Prostate gland (tissue), 2 donors: ENCODE results near the gene PDGFD.

ENCODE experiments used
- POLR2AphosphoS5 ChIP-seq: sonication (generic); formaldehyde crosslinking; IDR thresholded peaks from one replicate; pipeline ENCODE4 v1.6.1; 2017; ENCODE audit warnings: antibody characterized with exemption
- TF ChIP-seq, protein P1 (sequence below), 4 experiments: fragments of 200-600 bp in 2 of 4; fragments of 450-650 bp in 2 of 4; sonication (generic) in 2 of 4; IDR thresholded peaks; 1 replicate in 3 of 4; 2 replicates in 1 of 4; pipeline ENCODE4 v1.5.1; 2016 to 2019; ENCODE audit warnings: antibody characterized with exemption in 4 of 4, mild to moderate bottlenecking in 2 of 4, moderate library complexity in 2 of 4

DNA sequence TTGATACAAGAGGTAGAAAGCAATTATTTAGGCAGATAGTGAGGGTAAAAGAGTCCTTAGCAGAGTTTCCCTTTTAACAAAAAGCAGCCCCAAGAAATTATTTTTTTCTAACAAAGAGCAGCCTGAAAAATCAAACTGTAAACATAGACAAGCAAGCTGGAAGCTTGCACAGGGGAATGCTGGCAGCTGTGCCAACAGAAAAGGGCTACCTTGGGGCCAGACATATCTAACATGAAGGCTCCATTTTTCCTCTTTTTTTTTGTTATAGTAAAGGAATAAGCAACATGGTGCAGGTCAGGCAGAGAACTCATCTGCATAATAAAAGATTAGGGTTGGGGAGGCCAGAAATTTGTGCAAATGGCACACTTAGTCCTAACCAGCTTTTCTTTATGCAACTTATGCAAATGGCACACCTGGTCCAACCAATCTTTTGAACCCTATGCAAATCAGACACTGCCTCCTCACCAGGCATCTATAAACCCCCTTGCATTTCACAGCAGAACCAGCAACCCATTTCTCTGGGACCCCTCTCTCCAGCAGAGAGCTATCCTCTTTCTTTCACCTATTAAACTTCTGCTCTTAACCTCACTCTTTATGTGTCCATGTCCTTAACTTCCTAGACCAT lies 41.8 kb downstream of the PDGFD start:
- TF ChIP-seq, protein P1, sequence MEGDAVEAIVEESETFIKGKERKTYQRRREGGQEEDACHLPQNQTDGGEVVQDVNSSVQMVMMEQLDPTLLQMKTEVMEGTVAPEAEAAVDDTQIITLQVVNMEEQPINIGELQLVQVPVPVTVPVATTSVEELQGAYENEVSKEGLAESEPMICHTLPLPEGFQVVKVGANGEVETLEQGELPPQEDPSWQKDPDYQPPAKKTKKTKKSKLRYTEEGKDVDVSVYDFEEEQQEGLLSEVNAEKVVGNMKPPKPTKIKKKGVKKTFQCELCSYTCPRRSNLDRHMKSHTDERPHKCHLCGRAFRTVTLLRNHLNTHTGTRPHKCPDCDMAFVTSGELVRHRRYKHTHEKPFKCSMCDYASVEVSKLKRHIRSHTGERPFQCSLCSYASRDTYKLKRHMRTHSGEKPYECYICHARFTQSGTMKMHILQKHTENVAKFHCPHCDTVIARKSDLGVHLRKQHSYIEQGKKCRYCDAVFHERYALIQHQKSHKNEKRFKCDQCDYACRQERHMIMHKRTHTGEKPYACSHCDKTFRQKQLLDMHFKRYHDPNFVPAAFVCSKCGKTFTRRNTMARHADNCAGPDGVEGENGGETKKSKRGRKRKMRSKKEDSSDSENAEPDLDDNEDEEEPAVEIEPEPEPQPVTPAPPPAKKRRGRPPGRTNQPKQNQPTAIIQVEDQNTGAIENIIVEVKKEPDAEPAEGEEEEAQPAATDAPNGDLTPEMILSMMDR (IDR thresholded peaks at IDR 0.05): no peak
- no peak for TF ChIP-seq POLR2AphosphoS5
